ENCODE measurements around the gene EVI5L.

DNA sequence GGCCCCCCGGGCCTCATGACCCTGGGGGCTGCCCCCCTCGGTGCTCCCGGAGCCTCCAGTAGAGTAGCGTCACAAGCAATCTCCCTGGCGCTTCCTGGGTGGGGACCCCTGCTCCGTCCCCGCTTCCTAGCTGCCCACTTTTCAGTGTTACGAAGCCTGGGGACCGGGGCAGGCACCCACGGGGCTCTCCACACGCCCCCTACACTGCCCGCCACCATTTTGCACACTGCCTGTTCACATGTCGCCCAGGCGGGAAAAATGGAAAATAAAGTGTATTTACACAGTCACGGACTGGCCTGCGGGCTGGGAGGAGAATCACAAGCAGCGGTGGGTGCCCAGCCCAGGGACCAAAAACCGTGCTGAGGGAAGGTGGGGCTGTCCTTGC, 34.7 kb downstream of the EVI5L start:
- TF ChIP-seq GATA2 (IDR thresholded peaks at IDR 0.05; ENCODE audit: insufficient read depth, insufficient read length, low read depth, low read length): no peak
- TF ChIP-seq, protein P1, sequence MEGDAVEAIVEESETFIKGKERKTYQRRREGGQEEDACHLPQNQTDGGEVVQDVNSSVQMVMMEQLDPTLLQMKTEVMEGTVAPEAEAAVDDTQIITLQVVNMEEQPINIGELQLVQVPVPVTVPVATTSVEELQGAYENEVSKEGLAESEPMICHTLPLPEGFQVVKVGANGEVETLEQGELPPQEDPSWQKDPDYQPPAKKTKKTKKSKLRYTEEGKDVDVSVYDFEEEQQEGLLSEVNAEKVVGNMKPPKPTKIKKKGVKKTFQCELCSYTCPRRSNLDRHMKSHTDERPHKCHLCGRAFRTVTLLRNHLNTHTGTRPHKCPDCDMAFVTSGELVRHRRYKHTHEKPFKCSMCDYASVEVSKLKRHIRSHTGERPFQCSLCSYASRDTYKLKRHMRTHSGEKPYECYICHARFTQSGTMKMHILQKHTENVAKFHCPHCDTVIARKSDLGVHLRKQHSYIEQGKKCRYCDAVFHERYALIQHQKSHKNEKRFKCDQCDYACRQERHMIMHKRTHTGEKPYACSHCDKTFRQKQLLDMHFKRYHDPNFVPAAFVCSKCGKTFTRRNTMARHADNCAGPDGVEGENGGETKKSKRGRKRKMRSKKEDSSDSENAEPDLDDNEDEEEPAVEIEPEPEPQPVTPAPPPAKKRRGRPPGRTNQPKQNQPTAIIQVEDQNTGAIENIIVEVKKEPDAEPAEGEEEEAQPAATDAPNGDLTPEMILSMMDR (IDR thresholded peaks at IDR 0.05; ENCODE audit: extremely low read depth in 1 of 2, insufficient read depth in 1 of 2, low read depth in 1 of 2, low read length in 2 of 2): no peak
- no peak for TF ChIP-seq POLR2A (IDR thresholded peaks at IDR 0.05; ENCODE audit: low read depth, low read length)

All from endothelial cell of umbilical vein (primary cell).